ENCODE results near the gene ALKBH8. TPM values are rescaled to one million over a fixed set of nuclear protein-coding genes. Genes with fewer than 3 reads are reported as not detected.
"Not testable (repeated sequence)": the region's sequence is repeated elsewhere in the genome, so short reads cannot be mapped to it uniquely, and the experiment has no call there.

The ALKBH8 gene
- total and polyA plus RNA-seq, 4 donors: 4.3 to 9.1 (median 6.5) TPM

DNA sequence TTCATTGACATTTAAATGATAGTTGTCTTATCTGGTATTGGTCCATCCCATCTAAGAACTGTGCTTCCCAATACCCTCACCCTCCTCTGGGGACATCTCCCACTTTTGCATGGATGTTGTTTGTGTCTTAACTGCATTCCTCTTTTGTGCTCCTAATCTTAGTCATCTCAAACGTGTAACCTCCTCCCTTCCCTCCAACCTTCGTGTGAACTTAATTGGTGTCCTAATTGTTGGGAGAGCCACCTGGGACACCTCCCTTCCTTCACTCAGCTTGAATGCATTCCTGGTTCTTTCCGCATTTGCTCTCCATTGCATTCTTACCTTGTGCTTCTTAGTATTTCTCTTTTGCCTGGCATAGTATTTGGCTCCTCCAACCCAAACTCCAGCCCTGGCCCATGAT is 15.6 kb upstream of the ALKBH8 start:
- 59 to 64% methylated on average over 3 of the region's 3 CpGs for WGBS, 2 donors
- H3K36me3 ChIP-seq (ENCODE audit: control insufficient read depth in 1 of 2, insufficient read depth in 2 of 2, low read length in 1 of 2): no peaks in the 10 kb centered on the region
- no peak for DNase-seq
- no peaks in the 10 kb centered on the region for H3K4me1 ChIP-seq (ENCODE audit: control insufficient read depth in 1 of 2, insufficient read depth in 2 of 2, low read length in 2 of 2)
- H3K27me3 ChIP-seq (ENCODE audit: control insufficient read depth in 1 of 2, insufficient read depth in 2 of 2, low read length in 1 of 2): no peaks in the 10 kb centered on the region
- intact Hi-C loops (cut with DNase I): loop anchor here in 1 of 2 donors (10.0 kb wide), 1 partner anchor 314 kb away; no protein-coding TSS in a partner anchor
- no peak overlapping the region for H3K4me3 ChIP-seq (ENCODE audit: low read length in 2 of 2)
- H3K9me3 ChIP-seq (ENCODE audit: control insufficient read depth, low read length): no peaks in the 10 kb centered on the region
- no peak overlapping the region for H3K27ac ChIP-seq (ENCODE audit: low read depth in 1 of 2, low read length in 2 of 2)
- no peak for ATAC-seq (ENCODE audit: low FRiP score)

GRCh38 chr11:107579169-107579568 is 13.6 kb upstream of the ALKBH8 start:
- H3K27me3 ChIP-seq (ENCODE audit: control insufficient read depth in 1 of 2, insufficient read depth in 2 of 2, low read length in 1 of 2); H3K4me3 ChIP-seq (ENCODE audit: low read length in 2 of 2); H3K9me3 ChIP-seq (ENCODE audit: control insufficient read depth, low read length); H3K27ac ChIP-seq (ENCODE audit: low read depth in 1 of 2, low read length in 2 of 2); H3K36me3 ChIP-seq (ENCODE audit: control insufficient read depth in 1 of 2, insufficient read depth in 2 of 2, low read length in 1 of 2); H3K4me1 ChIP-seq (ENCODE audit: control insufficient read depth in 1 of 2, insufficient read depth in 2 of 2, low read length in 2 of 2); ATAC-seq (ENCODE audit: low FRiP score); DNase-seq: not testable (repeated sequence)
- 98 to 99% methylated on average over 2 of the region's 2 CpGs for WGBS, 2 donors
- intact Hi-C loops (cut with DNase I): loop anchor here in 1 of 2 donors (5.0 kb wide), 1 partner anchor 108 kb away; no protein-coding TSS in a partner anchor

- Histone ChIP-seq H3K4me3 (ENCODE audit: low read length in 2 of 2) (no peak overlapping the region), H3K4me1 (ENCODE audit: control insufficient read depth in 1 of 2, insufficient read depth in 2 of 2, low read length in 2 of 2) (no peaks in the 10 kb centered on the region), H3K36me3 (ENCODE audit: control insufficient read depth in 1 of 2, insufficient read depth in 2 of 2, low read length in 1 of 2) (no peaks in the 10 kb centered on the region), H3K27ac (ENCODE audit: low read depth in 1 of 2, low read length in 2 of 2) (no peak overlapping the region), H3K9me3 (ENCODE audit: control insufficient read depth, low read length) (no peaks in the 10 kb centered on the region), H3K27me3 (ENCODE audit: control insufficient read depth in 1 of 2, insufficient read depth in 2 of 2, low read length in 1 of 2) (no peaks in the 10 kb centered on the region)
- intact Hi-C loops (cut with DNase I): loop anchor here (2.0 to 5.0 kb wide), 2 partner anchors 110 to 111 kb away; no protein-coding TSS in a partner anchor
- WGBS, 2 donors: 75 to 94% methylated on average over 6 of the region's 6 CpGs
- ATAC-seq (ENCODE audit: low FRiP score): no peak
- no peak for DNase-seq
Measured at GRCh38 chr11:107577346-107577711, 11.8 kb upstream of the ALKBH8 start.

GRCh38 chr11:107576497-107577345 is 11.2 kb upstream of the ALKBH8 start:
- not testable (repeated sequence) for H3K27ac ChIP-seq (ENCODE audit: low read depth in 1 of 2, low read length in 2 of 2); H3K4me3 ChIP-seq (ENCODE audit: low read length in 2 of 2); H3K36me3 ChIP-seq (ENCODE audit: control insufficient read depth in 1 of 2, insufficient read depth in 2 of 2, low read length in 1 of 2); H3K27me3 ChIP-seq (ENCODE audit: control insufficient read depth in 1 of 2, insufficient read depth in 2 of 2, low read length in 1 of 2); H3K4me1 ChIP-seq (ENCODE audit: control insufficient read depth in 1 of 2, insufficient read depth in 2 of 2, low read length in 2 of 2); ATAC-seq (ENCODE audit: low FRiP score); H3K9me3 ChIP-seq (ENCODE audit: control insufficient read depth, low read length)
- peak in 1 of 2 donors; percentile 60 for DNase-seq
- intact Hi-C loops (cut with DNase I): loop anchor here (2.0 to 5.0 kb wide), 2 partner anchors 111 to 112 kb away; no protein-coding TSS in a partner anchor
- 23 to 27% methylated on average over 2 of the region's 2 CpGs for WGBS, 2 donors

GRCh38 chr11:107573438-107573837 is 7.9 kb upstream of the ALKBH8 start:
- intact Hi-C loops (cut with DNase I): no loop called here

GRCh38 chr11:107570015-107570414 is 4.5 kb upstream of the ALKBH8 start:
- intact Hi-C loops (cut with DNase I): no loop called here
- H3K27ac ChIP-seq (ENCODE audit: low read depth in 1 of 2, low read length in 2 of 2): no peak overlapping the region
- H3K9me3 ChIP-seq (ENCODE audit: control insufficient read depth, low read length): no peaks in the 10 kb centered on the region
- DNase-seq: no peak
- H3K4me3 ChIP-seq (ENCODE audit: low read length in 2 of 2): no peak overlapping the region
- no peaks in the 10 kb centered on the region for H3K4me1 ChIP-seq (ENCODE audit: control insufficient read depth in 1 of 2, insufficient read depth in 2 of 2, low read length in 2 of 2)
- 67 to 68% methylated on average over 12 of the region's 12 CpGs for WGBS, 2 donors
- no peak for ATAC-seq (ENCODE audit: low FRiP score)
- no peaks in the 10 kb centered on the region for H3K36me3 ChIP-seq (ENCODE audit: control insufficient read depth in 1 of 2, insufficient read depth in 2 of 2, low read length in 1 of 2)
- H3K27me3 ChIP-seq (ENCODE audit: control insufficient read depth in 1 of 2, insufficient read depth in 2 of 2, low read length in 1 of 2): no peaks in the 10 kb centered on the region

More at GRCh38 chr11:107573438-107573837, 7.9 kb upstream of the ALKBH8 start:
- Histone ChIP-seq H3K4me1 (ENCODE audit: control insufficient read depth in 1 of 2, insufficient read depth in 2 of 2, low read length in 2 of 2) (no peaks in the 10 kb centered on the region), H3K27me3 (ENCODE audit: control insufficient read depth in 1 of 2, insufficient read depth in 2 of 2, low read length in 1 of 2) (no peaks in the 10 kb centered on the region), H3K4me3 (ENCODE audit: low read length in 2 of 2) (no peak overlapping the region), H3K27ac (ENCODE audit: low read depth in 1 of 2, low read length in 2 of 2) (no peak overlapping the region), H3K9me3 (ENCODE audit: control insufficient read depth, low read length) (no peaks in the 10 kb centered on the region), H3K36me3 (ENCODE audit: control insufficient read depth in 1 of 2, insufficient read depth in 2 of 2, low read length in 1 of 2) (no peaks in the 10 kb centered on the region)
- DNase-seq (no peak), ATAC-seq (ENCODE audit: low FRiP score) (no peak)
- 64 to 66% methylated on average over 1 of the region's 1 CpG for WGBS, 2 donors

DNA sequence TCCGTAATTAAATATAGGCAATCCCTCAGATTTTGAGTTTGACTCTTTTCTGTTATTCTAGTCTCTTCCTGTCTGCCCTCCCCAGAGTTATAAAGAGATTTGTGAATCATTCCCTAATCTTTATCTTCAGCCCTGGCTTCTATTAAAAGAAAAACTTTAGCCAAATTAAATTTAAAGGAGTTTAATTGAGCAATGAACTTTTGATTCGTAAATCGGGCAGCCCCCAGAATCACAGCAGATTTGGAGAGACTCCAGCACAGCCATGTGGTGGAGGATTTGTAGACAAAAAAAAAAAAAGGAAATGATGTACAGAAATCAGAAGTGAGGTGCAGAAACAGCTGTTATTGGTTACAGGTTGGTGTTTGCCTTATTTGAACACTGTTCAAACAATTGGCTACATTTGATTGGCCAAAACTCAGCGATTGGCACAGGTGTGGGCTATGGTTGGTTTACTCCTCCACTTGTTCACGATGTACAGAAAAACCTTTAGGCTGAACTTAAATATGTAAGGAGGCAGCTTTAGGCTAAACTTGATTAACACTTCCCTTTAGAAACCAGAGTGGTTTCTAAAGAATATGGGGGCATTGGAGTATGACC is 2.3 kb upstream of the ALKBH8 start:
- Histone ChIP-seq H3K4me1 (ENCODE audit: control insufficient read depth in 1 of 2, insufficient read depth in 2 of 2, low read length in 2 of 2) (peaks cover 0 to 3% of the 10 kb centered on the region in 2 donors), H3K9me3 (ENCODE audit: control insufficient read depth, low read length) (no peaks in the 10 kb centered on the region), H3K27me3 (ENCODE audit: control insufficient read depth in 1 of 2, insufficient read depth in 2 of 2, low read length in 1 of 2) (no peaks in the 10 kb centered on the region), H3K27ac (ENCODE audit: low read depth in 1 of 2, low read length in 2 of 2) (no peak overlapping the region), H3K36me3 (ENCODE audit: control insufficient read depth in 1 of 2, insufficient read depth in 2 of 2, low read length in 1 of 2) (no peaks in the 10 kb centered on the region), H3K4me3 (ENCODE audit: low read length in 2 of 2) (no peak overlapping the region)
- WGBS, 2 donors: 69 to 70% methylated on average over 5 of the region's 5 CpGs
- intact Hi-C loops (cut with DNase I): no loop called here
- DNase-seq (no peak), ATAC-seq (ENCODE audit: low FRiP score) (no peak)

DNA sequence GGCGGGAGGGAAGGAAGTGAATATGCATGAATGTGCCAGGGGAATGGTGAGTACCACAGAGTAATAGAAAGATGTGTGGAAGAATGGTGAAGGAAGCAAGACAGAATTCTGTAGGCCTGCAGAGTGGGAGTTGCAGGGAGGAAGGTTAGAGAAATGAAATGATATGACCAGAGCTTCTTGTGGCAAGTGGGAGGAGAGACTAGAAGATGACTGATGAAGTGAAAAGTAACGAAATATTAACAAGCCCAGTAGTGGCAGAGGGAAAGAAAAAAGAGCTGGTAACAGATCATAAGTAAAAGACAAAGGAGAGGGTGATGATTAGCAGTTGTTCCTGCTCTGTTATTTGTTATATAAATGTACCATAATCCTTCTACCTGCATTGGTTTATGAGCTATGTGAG is 1.0 kb upstream of the ALKBH8 start:
- H3K4me1 ChIP-seq (ENCODE audit: control insufficient read depth in 1 of 2, insufficient read depth in 2 of 2, low read length in 2 of 2): peaks cover 0 to 3% of the 10 kb centered on the region in 2 donors
- ATAC-seq (ENCODE audit: low FRiP score) (no peak), DNase-seq (no peak)
- H3K27me3 ChIP-seq (ENCODE audit: control insufficient read depth in 1 of 2, insufficient read depth in 2 of 2, low read length in 1 of 2): no peaks in the 10 kb centered on the region
- intact Hi-C loops (cut with DNase I): no loop called here
- WGBS, 2 donors: 86 to 93% methylated on average over 2 of the region's 2 CpGs
- H3K36me3 ChIP-seq (ENCODE audit: control insufficient read depth in 1 of 2, insufficient read depth in 2 of 2, low read length in 1 of 2): no peaks in the 10 kb centered on the region
- H3K27ac ChIP-seq (ENCODE audit: low read depth in 1 of 2, low read length in 2 of 2): no peak overlapping the region
- H3K9me3 ChIP-seq (ENCODE audit: control insufficient read depth, low read length): no peaks in the 10 kb centered on the region
- no peak overlapping the region for H3K4me3 ChIP-seq (ENCODE audit: low read length in 2 of 2)

All from aorta (tissue), 5 donors.